ENCODE measurements around the gene ZFYVE28.

ZFYVE28 gene

DNA sequence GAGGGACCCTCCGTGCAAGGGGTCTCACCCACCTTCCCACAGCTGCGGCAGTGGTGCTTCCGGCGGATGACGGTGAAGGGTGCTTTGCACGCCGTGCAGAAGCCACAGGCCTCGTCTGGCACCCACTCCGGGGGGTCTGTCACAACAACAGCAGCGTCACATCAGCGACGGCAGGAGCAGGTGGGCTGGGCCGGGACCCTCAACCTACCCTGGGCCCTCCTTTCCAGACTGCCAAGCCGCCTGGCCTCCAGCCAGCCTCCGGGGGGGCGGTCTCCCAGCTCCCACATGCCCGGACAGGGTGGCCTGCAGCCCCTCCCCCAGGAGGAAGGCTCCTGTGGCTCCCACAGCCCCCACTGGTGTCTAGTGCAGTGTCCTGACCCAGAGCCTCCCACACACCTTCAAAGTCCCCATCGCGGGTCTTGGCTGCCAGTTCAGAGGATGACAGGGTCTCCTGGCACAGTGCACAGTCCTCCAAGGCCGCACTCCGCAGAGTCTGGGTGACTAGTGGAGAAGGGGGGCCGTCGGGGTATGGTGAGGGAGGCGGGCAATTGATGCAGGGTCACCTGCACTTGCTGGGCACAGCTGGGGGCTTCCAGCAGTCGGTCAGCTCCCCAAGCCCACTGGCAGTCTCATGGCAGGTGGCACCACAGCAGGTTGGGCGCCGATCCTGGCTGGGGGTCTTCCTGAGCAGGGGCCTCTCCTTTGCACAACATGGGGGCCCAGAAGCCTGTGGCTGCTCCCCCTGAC lies 147.0 kb downstream of the ZFYVE28 start:
- Histone ChIP-seq H3K4me3 (no peak overlapping the region), H3K27ac (no peak overlapping the region)

DNA sequence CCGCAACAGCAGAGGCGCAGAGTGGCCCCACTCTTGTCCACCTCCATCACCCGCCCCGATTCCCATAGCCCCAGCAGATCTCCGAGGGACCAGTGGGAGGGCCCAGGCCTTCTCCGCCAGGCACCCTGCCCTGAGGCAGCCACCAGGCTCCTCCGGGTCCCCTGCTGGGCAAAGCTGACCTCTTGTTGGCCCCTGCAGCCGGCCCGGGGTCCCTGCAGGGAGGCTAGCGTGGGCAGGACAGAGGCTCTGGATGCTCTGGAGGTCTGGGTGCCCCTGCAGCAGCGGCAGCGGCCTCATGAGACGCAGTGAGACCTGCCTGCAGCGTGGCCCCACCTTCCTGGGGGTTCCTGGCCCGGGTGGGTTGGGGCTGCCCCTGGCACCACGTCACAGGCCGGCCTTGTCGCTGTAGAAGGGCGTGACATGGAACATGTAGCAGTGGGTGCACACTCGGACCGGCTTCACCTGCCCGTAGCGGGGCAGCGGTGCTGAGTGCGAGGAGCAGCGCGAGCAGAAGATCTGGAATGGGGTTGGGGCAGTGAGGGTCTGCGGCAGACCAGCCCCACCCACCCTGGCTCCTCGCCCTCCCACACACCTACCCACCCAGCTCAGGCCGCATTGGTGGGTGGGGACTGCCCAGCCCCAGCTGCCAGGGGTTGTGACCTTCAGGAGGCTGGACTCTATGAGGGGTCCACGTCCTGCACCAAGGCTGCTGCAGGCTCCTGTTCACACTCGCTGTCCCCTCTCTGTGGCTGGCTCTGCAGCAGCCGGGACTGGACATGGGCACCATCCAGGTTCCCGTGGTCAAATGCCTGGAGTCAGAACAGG lies 147.9 kb downstream of the ZFYVE28 start:
- H3K4me3 ChIP-seq: no peak overlapping the region
- no peak overlapping the region for H3K27ac ChIP-seq

GRCh38 chr4:2269618-2270163 lies 148.8 kb downstream of the ZFYVE28 start:
- Histone ChIP-seq H3K4me3 (no peak overlapping the region), H3K27ac (no peak overlapping the region)

- no peak overlapping the region for H3K27ac ChIP-seq
Measured at GRCh38 chr4:2269206-2269531, 149.3 kb downstream of the ZFYVE28 start.

GRCh38 chr4:2268357-2269205 lies 149.9 kb downstream of the ZFYVE28 start:
- no peak overlapping the region for H3K4me3 ChIP-seq
- H3K27ac ChIP-seq: no peak overlapping the region

More at GRCh38 chr4:2269206-2269531, 149.3 kb downstream of the ZFYVE28 start:
- H3K4me3 ChIP-seq: no peak overlapping the region

DNA sequence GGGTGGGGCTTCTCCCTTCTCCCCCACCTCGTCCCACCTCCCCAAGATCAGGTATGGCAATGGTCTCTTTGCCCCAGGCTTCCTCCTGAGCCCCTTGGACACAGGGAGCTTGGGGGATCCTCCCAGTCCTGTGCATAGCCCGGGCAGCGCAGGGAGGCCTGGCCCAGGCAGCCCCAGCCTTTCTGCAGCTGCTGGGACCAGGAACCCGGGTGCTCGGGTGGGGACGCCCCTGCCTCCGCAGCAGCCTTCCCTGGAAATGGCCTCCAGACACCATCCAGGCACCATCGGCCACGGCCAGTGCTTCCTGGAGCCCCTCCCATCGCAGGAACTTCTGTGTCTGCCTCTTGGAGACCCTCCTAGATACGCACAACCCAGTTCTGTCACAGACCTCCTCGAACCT lies 150.6 kb downstream of the ZFYVE28 start:
- Histone ChIP-seq H3K4me3 (no peak overlapping the region), H3K27ac (no peak overlapping the region)

DNA sequence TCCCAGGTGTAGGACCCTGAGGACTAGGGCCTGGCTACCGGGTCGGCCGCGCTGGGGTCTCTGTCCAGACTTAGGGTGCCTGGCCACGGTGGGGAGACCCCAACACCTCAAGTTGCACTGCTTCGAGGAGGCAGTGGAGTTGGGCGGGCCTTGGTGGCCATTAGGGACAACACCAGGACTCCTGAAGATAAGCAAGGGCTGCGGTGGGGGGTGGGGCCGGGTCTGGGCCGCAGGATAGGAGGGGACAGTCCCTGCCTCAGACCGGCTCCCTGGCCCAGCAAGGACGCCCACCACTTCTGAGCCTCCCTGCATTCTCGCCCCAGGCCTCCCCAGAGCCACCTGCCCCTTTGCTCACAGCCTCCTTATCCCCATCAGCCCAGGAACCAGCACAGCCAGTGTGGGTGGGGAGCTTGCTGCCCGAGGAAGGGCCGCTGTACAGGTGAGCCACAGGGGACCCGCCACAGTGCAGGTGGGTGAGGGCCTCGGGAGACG lies 151.1 kb downstream of the ZFYVE28 start:
- peak overlapping the region in 1 of 21 experiments; percentile 55 for H3K27ac ChIP-seq
- H3K4me3 ChIP-seq: no peak overlapping the region

DNA sequence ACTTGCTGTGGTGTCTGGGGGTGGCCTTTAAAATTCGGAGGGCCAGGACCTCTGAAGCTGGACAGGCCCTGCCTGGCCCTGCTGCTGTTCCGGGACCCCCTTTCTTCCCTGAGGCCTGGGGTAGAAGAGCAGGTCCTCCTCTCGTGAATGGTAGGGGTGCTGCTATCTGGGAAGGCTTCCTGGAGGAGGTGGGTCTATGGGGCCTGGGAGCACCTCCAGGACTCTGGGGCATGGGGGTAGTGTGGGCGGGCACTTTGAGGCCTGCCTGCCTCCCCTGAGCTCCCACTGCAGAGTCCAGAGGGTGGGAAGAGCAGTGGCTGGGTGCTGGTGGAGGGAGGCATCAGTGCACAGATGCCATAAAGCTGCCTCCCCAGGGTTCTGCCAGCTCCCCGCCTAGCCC lies 151.6 kb downstream of the ZFYVE28 start:
- Histone ChIP-seq H3K4me3 (no peak overlapping the region), H3K27ac (peak overlapping the region in 3 of 21 experiments; percentile 19 to 55 (median 29))

DNA sequence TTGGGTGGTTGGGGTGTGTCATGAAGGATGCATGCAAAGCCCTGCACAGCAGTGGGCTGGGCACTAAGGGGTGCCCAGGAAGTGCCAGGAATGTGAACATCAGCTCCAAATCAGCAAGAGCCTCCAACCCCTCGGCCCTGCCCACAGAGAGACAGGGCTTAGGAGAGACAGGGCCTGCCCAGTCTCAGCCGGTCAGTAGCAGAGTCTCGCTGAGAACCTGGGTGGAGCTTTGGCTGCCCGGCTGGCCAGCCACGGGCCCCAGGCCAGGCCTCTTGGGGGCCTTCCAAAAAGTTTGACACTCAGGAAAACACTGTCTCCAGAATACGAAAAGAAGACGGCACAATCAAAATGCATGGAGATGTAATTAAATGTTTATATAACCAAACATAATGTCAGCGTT lies 152.3 kb downstream of the ZFYVE28 start:
- peak overlapping the region in 9 of 21 experiments; percentile 4 to 55 (median 28) for H3K27ac ChIP-seq
- no peak overlapping the region for H3K4me3 ChIP-seq

- H3K27ac ChIP-seq: peak overlapping the region in 9 of 21 experiments; percentile 1 to 55 (median 28)
Measured at GRCh38 chr4:2265113-2266110, 153.0 kb downstream of the ZFYVE28 start.

DNA sequence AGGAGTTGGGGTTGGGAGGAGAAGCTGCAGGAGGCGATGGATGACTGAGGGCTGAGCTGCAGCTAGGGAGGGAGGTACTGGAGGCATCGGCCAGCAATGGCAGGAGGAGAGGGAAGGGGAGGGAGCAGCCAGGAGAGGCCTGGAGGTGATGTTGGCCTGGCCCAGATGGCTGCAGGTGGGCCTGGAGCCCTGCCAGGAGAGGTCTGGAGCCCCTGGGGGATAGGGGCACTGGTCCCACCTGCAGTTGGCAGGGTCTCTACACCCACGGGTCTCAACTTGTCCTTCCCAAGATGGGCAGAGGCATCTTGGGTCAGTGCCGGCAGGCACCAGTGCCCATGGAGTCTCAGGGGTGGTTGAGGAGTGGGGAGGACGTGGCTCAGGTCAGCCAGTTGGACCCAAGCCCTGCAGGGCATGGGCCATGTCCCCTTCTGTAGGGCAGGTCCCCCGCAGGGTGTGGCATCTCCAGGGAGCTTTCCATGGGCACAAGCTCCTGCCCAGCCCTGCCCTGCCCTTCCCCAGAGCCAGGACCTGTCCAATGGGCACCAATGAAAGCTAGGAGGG lies 153.9 kb downstream of the ZFYVE28 start:
- Histone ChIP-seq H3K27ac (no peak overlapping the region), H3K4me3 (no peak overlapping the region)

More at GRCh38 chr4:2265113-2266110, 153.0 kb downstream of the ZFYVE28 start:
- no peak overlapping the region for H3K4me3 ChIP-seq

GRCh38 chr4:2263926-2264321 lies 154.5 kb downstream of the ZFYVE28 start:
- Histone ChIP-seq H3K27ac (no peak overlapping the region), H3K4me3 (no peak overlapping the region)

DNA sequence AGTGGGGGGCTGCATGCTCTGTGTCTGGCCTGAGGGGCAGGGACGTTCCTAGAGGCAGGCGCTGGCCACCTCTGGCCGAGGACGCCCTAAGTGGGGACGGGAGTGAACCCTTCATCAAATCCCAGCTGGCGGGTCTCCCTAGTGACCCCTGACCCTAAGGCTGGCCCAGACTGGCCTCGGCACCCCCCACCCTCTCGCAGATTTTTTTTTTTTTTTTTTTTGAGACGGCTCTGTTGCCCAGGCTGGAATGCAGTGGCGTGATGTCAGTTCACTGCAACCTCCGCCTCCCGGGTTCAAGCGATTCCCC lies 155.5 kb downstream of the ZFYVE28 start:
- Histone ChIP-seq H3K27ac (peak overlapping the region; percentile 84 to 99 (median 95)), H3K4me3 (peak overlapping the region; percentile 45 to 94 (median 67))

- peak overlapping the region; percentile 45 to 94 (median 91) for H3K4me3 ChIP-seq
- H3K27ac ChIP-seq: peak overlapping the region; percentile 84 to 99 (median 95)
Measured at GRCh38 chr4:2262145-2262943, 156.1 kb downstream of the ZFYVE28 start.

DNA sequence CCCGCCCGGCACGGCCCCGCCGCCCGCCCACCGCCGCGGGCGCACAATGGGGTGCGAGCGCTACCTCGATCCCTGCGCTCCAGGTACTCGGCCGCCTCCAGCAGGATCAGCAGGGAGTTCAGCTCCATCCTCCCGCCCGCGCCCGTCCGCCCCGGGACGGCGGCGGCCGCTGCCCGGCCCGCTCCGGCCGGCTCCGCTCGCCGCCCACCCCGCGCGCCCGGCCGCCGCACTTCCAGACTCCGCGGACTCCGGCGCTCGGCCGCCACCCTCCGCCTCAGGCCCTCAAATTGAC lies 156.6 kb downstream of the ZFYVE28 start, which contains the start of gene MXD4:
TSS of gene MXD4 (minus strand) at position 257 of the 292 bp plus-strand sequence. CDS start at position 128, 129 bp downstream.
- Histone ChIP-seq H3K27ac (peak within 1 kb of the TSS; percentile 85 to 99 (median 95)), H3K4me3 (peak within 1 kb of the TSS; percentile 67 to 99 (median 92))

DNA sequence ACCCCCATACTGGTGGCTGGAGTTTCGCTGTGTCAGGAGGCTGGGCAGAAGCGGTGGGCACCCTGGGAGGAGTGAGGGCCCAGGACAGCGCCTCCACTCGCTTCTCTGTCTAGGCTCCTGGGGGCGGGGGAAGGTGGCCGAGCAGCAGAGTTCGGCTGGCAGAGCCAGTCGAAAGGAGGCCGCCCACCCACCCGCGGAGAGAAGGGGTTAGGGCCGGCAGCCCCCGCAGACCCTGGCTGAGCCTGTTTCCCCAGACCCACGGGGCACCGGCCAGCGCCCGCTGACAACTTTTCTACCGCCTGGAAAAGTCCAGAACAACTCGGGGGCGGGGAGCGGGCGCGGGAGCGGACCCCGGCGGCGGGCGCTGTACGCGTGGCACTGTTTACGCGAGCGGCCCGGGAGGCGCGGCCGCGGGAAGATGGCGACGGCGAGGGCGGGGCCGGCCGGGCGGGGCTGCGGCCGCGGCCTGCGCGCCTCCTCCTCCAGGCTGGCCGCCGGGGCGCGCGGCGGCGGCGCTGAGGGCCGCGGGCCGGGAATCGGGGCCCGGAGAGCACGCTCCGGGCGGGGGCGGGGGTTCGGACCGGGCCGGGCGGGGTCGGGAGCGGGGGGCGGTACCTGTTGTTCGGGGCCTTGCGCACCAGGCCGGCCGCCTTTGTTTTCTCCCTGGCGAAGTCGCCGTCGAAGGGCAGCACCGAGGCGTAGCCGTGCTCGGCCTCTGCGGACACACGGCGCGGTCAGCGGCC lies 157.2 kb downstream of the ZFYVE28 start:
- H3K27ac ChIP-seq: peak overlapping the region; percentile 70 to 98 (median 87)
- peak overlapping the region; percentile 67 to 99 (median 92) for H3K4me3 ChIP-seq

Measured in skin epidermis (tissue), 12 donors.